Skin epidermis (tissue), 12 donors: ENCODE measurements around the gene ABHD16A.

Experiments used
- H3K27ac ChIP-seq, 21 experiments: fragments of 200-600 bp; sonication (generic) in 11 of 21; one replicate each; pipeline ENCODE4 v1.5.0; 2020; ENCODE audit warnings: mild to moderate bottlenecking in 3 of 21, inconsistent platforms in 2 of 21, moderate library complexity in 2 of 21
- H3K4me3 ChIP-seq, 7 experiments: fragments of 200-600 bp; sonication (generic) in 2 of 7; one replicate each; pipeline ENCODE4 v1.5.0; 2020; ENCODE audit warnings: inconsistent platforms in 2 of 7, mild to moderate bottlenecking in 2 of 7, moderate library complexity in 1 of 7

The ABHD16A gene

GRCh38 chr6:31666337-31666965 is 36.7 kb downstream of the ABHD16A start:
- Histone ChIP-seq H3K4me3 (peak overlapping the region; percentile 78 to 95 (median 87)), H3K27ac (peak overlapping the region; percentile 61 to 98 (median 95))

- Histone ChIP-seq H3K27ac (peak within 1 kb of the TSS; percentile 61 to 98 (median 95)), H3K4me3 (peak within 1 kb of the TSS; percentile 78 to 95 (median 87))
Measured at GRCh38 chr6:31665501-31666336, 37.4 kb downstream of the ABHD16A start, which contains the start of gene CSNK2B. CSNK2B (plus strand) TSS chr6:31666080; CDS start chr6:31666832, 752 bp downstream.

- peak within 1 kb of the TSS; percentile 57 to 98 (median 93) for H3K27ac ChIP-seq
- peak within 1 kb of the TSS; percentile 78 to 95 (median 87) for H3K4me3 ChIP-seq
Measured at GRCh38 chr6:31664790-31665500, 38.2 kb downstream of the ABHD16A start, which contains the start of gene GPANK1. GPANK1 (minus strand) TSS chr6:31664997; CDS start chr6:31664478, 519 bp downstream.

GRCh38 chr6:31663961-31664789 is 38.9 kb downstream of the ABHD16A start:
- Histone ChIP-seq H3K27ac (peak overlapping the region; percentile 45 to 98 (median 93)), H3K4me3 (peak overlapping the region; percentile 78 to 95 (median 87))

GRCh38 chr6:31663126-31663960 is 39.8 kb downstream of the ABHD16A start:
- Histone ChIP-seq H3K27ac (peak overlapping the region in 20 of 21 experiments; percentile 34 to 98 (median 93)), H3K4me3 (peak overlapping the region; percentile 78 to 95 (median 87))

GRCh38 chr6:31662124-31662723 is 40.9 kb downstream of the ABHD16A start:
- Histone ChIP-seq H3K27ac (peak overlapping the region in 5 of 21 experiments; percentile 7 to 35 (median 23)), H3K4me3 (no peak overlapping the region)

- H3K4me3 ChIP-seq = peak overlapping the region in 5 of 7 experiments; percentile 67 to 87 (median 79)
- peak overlapping the region in 19 of 21 experiments; percentile 74 to 95 (median 88) for H3K27ac ChIP-seq
Measured at GRCh38 chr6:31661262-31662123, 41.6 kb downstream of the ABHD16A start.

- peak within 1 kb of the TSS; percentile 51 to 87 (median 78) for H3K4me3 ChIP-seq
Measured at GRCh38 chr6:31660381-31661261, 42.5 kb downstream of the ABHD16A start, which contains the start of gene C6orf47. C6orf47 (minus strand) TSS chr6:31660778; CDS start chr6:31659947, 831 bp downstream.

GRCh38 chr6:31659649-31660380 is 43.3 kb downstream of the ABHD16A start:
- H3K4me3 ChIP-seq = peak overlapping the region; percentile 51 to 87 (median 78)
- H3K27ac ChIP-seq = peak overlapping the region in 20 of 21 experiments; percentile 74 to 95 (median 88)

More at GRCh38 chr6:31660381-31661261, 42.5 kb downstream of the ABHD16A start, which contains the start of gene C6orf47:
- peak within 1 kb of the TSS in 20 of 21 experiments; percentile 74 to 95 (median 88) for H3K27ac ChIP-seq

GRCh38 chr6:31658983-31659648 is 44.0 kb downstream of the ABHD16A start:
- Histone ChIP-seq H3K27ac (peak overlapping the region in 18 of 21 experiments; percentile 74 to 95 (median 88)), H3K4me3 (peak overlapping the region; percentile 51 to 87 (median 78))

GRCh38 chr6:31658158-31658688 is 44.9 kb downstream of the ABHD16A start:
- Histone ChIP-seq H3K4me3 (no peak overlapping the region), H3K27ac (peak overlapping the region in 2 of 21 experiments; percentile 40 to 45)

- H3K27ac ChIP-seq = peak overlapping the region in 1 of 21 experiments; percentile 45
- H3K4me3 ChIP-seq = no peak overlapping the region
Measured at GRCh38 chr6:31657406-31658157, 45.5 kb downstream of the ABHD16A start.
